Smooth muscle cell of the umbilical artery (primary cell): ENCODE data around the gene CT45A6. TPM values are rescaled to one million over a fixed set of nuclear protein-coding genes. Genes with fewer than 3 reads are reported as not detected.

Experiments
- total RNA-seq: library from RNA; depleted of rRNA; stranded (reverse); fragments of >200 nt; gene quantifications from 2 replicates; pipeline ENCODE4 v1.2.3, GENCODE V29; 2014

The CT45A6 gene, protein sequence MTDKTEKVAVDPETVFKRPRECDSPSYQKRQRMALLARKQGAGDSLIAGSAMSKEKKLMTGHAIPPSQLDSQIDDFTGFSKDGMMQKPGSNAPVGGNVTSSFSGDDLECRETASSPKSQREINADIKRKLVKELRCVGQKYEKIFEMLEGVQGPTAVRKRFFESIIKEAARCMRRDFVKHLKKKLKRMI
- not detected in 2 replicates for total RNA-seq

DNA sequence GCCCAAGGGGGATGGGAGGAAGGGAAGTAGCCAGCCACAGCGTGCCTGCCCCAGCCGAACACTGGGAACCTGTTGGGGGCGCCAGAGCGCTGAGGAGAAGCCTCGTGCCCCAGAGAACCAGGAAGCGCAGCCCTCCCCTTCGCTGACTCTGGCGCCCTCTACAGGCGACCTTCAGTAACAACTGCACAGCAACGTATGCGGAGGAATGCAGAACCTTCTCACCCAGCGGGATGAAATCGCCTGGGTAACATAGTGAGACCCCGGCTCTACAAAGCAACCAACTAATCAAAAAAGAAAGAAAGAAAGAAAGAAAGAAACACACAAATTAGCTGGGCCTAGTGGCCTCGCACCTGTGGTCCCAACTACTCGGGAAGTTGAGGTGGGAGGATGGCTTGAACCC is at the start of gene CT45A6:
Gene CT45A6 (minus strand): TSS at position 101 of the 400 bp plus-strand sequence. CDS start 3,794 bp downstream, outside the sequence.

GRCh38 chrX:135837180-135837579 is 34.6 kb upstream of the CT45A6 start, which contains the start of gene CT45A7:
Gene CT45A7, minus strand, starts transcription at chrX:135837280. Its CDS starts 3,747 bp downstream, at chrX:135833533.

DNA sequence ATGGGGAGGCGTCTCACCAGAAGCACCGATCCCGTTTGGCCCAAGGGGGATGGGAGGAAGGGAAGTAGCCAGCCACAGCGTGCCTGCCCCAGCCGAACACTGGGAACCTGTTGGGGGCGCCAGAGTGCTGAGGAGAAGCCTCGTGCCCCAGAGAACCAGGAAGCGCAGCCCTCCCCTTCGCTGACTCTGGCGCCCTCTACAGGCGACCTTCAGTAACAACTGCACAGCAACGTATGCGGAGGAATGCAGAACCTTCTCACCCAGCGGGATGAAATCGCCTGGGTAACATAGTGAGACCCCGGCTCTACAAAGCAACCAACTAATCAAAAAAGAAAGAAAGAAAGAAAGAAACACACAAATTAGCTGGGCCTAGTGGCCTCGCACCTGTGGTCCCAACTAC is 17.3 kb upstream of the CT45A6 start, which contains the start of gene CT45A2:
Gene CT45A2 (minus strand): TSS at position 101 of the 400 bp plus-strand sequence. CDS start 3,747 bp downstream, outside the sequence.

DNA sequence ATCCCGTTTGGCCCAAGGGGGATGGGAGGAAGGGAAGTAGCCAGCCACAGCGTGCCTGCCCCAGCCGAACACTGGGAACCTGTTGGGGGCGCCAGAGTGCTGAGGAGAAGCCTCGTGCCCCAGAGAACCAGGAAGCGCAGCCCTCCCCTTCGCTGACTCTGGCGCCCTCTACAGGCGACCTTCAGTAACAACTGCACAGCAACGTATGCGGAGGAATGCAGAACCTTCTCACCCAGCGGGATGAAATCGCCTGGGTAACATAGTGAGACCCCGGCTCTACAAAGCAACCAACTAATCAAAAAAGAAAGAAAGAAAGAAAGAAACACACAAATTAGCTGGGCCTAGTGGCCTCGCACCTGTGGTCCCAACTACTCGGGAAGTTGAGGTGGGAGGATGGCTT is 17.2 kb downstream of the CT45A6 start, which contains the start of gene CT45A5:
Gene CT45A5 (minus strand): TSS at position 101 of the 400 bp plus-strand sequence. CDS start 3,774 bp downstream, outside the sequence.

DNA sequence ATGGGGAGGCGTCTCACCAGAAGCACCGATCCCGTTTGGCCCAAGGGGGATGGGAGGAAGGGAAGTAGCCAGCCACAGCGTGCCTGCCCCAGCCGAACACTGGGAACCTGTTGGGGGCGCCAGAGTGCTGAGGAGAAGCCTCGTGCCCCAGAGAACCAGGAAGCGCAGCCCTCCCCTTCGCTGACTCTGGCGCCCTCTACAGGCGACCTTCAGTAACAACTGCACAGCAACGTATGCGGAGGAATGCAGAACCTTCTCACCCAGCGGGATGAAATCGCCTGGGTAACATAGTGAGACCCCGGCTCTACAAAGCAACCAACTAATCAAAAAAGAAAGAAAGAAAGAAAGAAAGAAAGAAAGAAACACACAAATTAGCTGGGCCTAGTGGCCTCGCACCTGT is 34.5 kb downstream of the CT45A6 start, which contains the start of gene CT45A3:
Gene CT45A3 (minus strand): TSS at position 101 of the 400 bp plus-strand sequence. CDS start 3,747 bp downstream, outside the sequence.

Other genes starting within 250 kb of the CT45A6 start
- gene CT45A1, start 89.1 kb downstream of the CT45A6 start, total RNA-seq, result not detected in 2 replicates
- gene CT45A3, start 34.6 kb downstream of the CT45A6 start, total RNA-seq, result not detected in 2 replicates
- not detected in 2 replicates for gene CT45A5, start 17.3 kb downstream of the CT45A6 start, total RNA-seq
- gene CT45A2, start 17.2 kb upstream of the CT45A6 start, total RNA-seq, result not detected in 2 replicates
- not detected in 2 replicates for gene CT45A7, start 34.5 kb upstream of the CT45A6 start, total RNA-seq
- gene CT45A8, start 51.8 kb upstream of the CT45A6 start, total RNA-seq, result not detected in 2 replicates
- gene CT45A9, start 69.0 kb upstream of the CT45A6 start, total RNA-seq, result not detected in 2 replicates
- not detected in 2 replicates for gene CT45A10, start 90.7 kb upstream of the CT45A6 start, total RNA-seq
- not detected in 2 replicates for gene SAGE1, start 90.9 kb upstream of the CT45A6 start, total RNA-seq
- 9.5 and 17.8 TPM in 2 replicates for gene MMGT1, start 171.2 kb upstream of the CT45A6 start, total RNA-seq
- 24.4 and 29.4 TPM in 2 replicates for gene SLC9A6, start 182.6 kb upstream of the CT45A6 start, total RNA-seq